ENCODE data around the gene CYTIP. TPM values are rescaled to one million over a fixed set of nuclear protein-coding genes. Genes with fewer than 3 reads are reported as not detected.

The CYTIP gene
- total and polyA plus RNA-seq, 2 of the 4 experiments (the other 2 are of a cell fraction) = not detected

DNA sequence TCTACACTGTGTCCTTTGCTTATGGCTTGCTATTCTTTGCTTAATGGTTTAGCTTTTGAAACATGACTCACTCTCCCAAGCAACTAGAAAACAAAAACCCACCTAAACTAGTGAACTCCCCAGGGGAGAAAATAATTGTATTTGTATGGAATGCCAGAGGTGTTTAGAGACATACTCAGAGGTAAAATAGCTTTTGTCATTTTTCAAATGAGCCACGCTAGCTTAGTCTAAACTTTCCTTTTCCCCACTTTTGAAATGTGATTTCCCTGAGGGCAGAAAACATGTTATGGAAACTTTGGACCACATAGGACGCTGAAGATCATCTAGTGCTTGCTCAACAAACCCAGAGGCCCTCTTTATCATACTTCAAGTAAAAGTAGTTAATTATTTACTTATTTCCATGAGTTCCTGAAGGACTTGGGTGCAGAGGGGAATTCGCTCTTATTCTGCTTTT is 16.5 kb upstream of the CYTIP start:
- no peaks in the 10 kb centered on the region for H3K9me1 ChIP-seq (ENCODE audit: insufficient read depth, low read length)
- CTCF ChIA-PET = interaction anchor here (0.7 kb wide), 1 partner anchor 157 kb away, joined by 3 read pairs; no protein-coding TSS in a partner anchor
- H2AK9ac ChIP-seq (replicated peaks; ENCODE audit: low read depth, low read length, poor library complexity) = no peak overlapping the region
- H3K79me1 ChIP-seq (ENCODE audit: low read depth in 1 of 2, low read length in 2 of 2) = no peaks in the 10 kb centered on the region
- H3K56ac ChIP-seq (ENCODE audit: extremely low read depth, insufficient read depth, low read length) = no peak overlapping the region
- no peaks in the 10 kb centered on the region for H3K27me3 ChIP-seq (ENCODE audit: control insufficient read depth, insufficient read depth, low read length)
- H3K18ac ChIP-seq (ENCODE audit: low read depth, low read length) = no peak overlapping the region
- TF ChIP-seq, protein P1, sequence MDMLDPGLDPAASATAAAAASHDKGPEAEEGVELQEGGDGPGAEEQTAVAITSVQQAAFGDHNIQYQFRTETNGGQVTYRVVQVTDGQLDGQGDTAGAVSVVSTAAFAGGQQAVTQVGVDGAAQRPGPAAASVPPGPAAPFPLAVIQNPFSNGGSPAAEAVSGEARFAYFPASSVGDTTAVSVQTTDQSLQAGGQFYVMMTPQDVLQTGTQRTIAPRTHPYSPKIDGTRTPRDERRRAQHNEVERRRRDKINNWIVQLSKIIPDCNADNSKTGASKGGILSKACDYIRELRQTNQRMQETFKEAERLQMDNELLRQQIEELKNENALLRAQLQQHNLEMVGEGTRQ (IDR thresholded peaks at IDR 0.05; ENCODE audit: low read depth, low read length) = no peak
- TF ChIP-seq MAFK (IDR thresholded peaks at IDR 0.05; ENCODE audit: low read depth, low read length) (no peak), MXI1 (IDR thresholded peaks at IDR 0.05; ENCODE audit: borderline replicate concordance, low read depth, low read length) (no peak), RAD21 (IDR thresholded peaks at IDR 0.05; ENCODE audit: low read length) (no peak), NFE2L2 (IDR thresholded peaks at IDR 0.05; ENCODE audit: low read depth, low read length) (no peak), BHLHE40 (IDR thresholded peaks at IDR 0.05; ENCODE audit: low read depth, low read length) (no peak), SMC3 (IDR thresholded peaks at IDR 0.05; ENCODE audit: low read depth, low read length) (no peak), POLR2A (IDR thresholded peaks at IDR 0.05; ENCODE audit: low read depth, low read length) (no peak), RFX5 (IDR thresholded peaks at IDR 0.05; ENCODE audit: low read depth, low read length) (no peak), FOS (IDR thresholded peaks at IDR 0.05; ENCODE audit: low read depth, low read length) (no peak), CEBPB (IDR thresholded peaks at IDR 0.05; ENCODE audit: low read depth, low read length) (no peak), CHD1 (IDR thresholded peaks at IDR 0.05; ENCODE audit: low read depth, low read length) (no peak), MAZ (IDR thresholded peaks at IDR 0.05; ENCODE audit: borderline replicate concordance, low read depth, low read length) (no peak), RCOR1 (IDR thresholded peaks at IDR 0.05; ENCODE audit: insufficient replicate concordance, low read length) (no peak)
- TF ChIP-seq, protein P2, sequence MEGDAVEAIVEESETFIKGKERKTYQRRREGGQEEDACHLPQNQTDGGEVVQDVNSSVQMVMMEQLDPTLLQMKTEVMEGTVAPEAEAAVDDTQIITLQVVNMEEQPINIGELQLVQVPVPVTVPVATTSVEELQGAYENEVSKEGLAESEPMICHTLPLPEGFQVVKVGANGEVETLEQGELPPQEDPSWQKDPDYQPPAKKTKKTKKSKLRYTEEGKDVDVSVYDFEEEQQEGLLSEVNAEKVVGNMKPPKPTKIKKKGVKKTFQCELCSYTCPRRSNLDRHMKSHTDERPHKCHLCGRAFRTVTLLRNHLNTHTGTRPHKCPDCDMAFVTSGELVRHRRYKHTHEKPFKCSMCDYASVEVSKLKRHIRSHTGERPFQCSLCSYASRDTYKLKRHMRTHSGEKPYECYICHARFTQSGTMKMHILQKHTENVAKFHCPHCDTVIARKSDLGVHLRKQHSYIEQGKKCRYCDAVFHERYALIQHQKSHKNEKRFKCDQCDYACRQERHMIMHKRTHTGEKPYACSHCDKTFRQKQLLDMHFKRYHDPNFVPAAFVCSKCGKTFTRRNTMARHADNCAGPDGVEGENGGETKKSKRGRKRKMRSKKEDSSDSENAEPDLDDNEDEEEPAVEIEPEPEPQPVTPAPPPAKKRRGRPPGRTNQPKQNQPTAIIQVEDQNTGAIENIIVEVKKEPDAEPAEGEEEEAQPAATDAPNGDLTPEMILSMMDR (conservative IDR thresholded peaks at IDR 0.05; ENCODE audit: low read depth, low read length) = no peak
- TF ChIP-seq, protein P3, sequence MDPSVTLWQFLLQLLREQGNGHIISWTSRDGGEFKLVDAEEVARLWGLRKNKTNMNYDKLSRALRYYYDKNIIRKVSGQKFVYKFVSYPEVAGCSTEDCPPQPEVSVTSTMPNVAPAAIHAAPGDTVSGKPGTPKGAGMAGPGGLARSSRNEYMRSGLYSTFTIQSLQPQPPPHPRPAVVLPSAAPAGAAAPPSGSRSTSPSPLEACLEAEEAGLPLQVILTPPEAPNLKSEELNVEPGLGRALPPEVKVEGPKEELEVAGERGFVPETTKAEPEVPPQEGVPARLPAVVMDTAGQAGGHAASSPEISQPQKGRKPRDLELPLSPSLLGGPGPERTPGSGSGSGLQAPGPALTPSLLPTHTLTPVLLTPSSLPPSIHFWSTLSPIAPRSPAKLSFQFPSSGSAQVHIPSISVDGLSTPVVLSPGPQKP (IDR thresholded peaks at IDR 0.05; ENCODE audit: borderline replicate concordance, low read depth, low read length) = no peak
- H2BK5ac ChIP-seq (ENCODE audit: low read depth, low read length, poor library complexity, severe bottlenecking) = no peak overlapping the region
- no CpG with 5 or more reads among the region's 3 CpGs for WGBS, 2 experiments (ENCODE audit: extremely low coverage in 2 of 2, insufficient read length in 1 of 2)
- no peak overlapping the region for H2BK15ac ChIP-seq (ENCODE audit: low read depth, low read length)
- H4K5ac ChIP-seq (ENCODE audit: low read depth, low read length) = no peak overlapping the region
- H3K4me1 ChIP-seq (ENCODE audit: control insufficient read depth, insufficient read depth, low read length) = no peaks in the 10 kb centered on the region
- dilution Hi-C loops (cut with HindIII; ENCODE audit: low sequenced_read_pairs, unreplicated experiment) = no loop called here
- BruUV-seq (replicated peaks) = no TSS peak
- no peak overlapping the region for H3K14ac ChIP-seq (replicated peaks; ENCODE audit: low read depth, low read length)
- no peak overlapping the region for H4K8ac ChIP-seq (ENCODE audit: low read depth in 2 of 2, low read length in 2 of 2)
- DNase-seq (no peak), ATAC-seq (ENCODE audit: low read depth) (no peak)
- H3K27ac ChIP-seq (ENCODE audit: insufficient read depth, low read length) = no peak overlapping the region
- no peaks in the 10 kb centered on the region for H4K20me1 ChIP-seq (ENCODE audit: insufficient read depth, low read length)
- POLR2A ChIA-PET (ENCODE audit: unreplicated experiment) = interaction anchor here (0.6 kb wide), 1 partner anchor 504 kb away, joined by 3 read pairs; no protein-coding TSS in a partner anchor
- no peak overlapping the region for H3K4me3 ChIP-seq (ENCODE audit: insufficient read depth, low read depth, low read length)
- H2AFZ ChIP-seq (replicated peaks; ENCODE audit: low read length, poor library complexity) = no peak overlapping the region
- no peak overlapping the region for H4K91ac ChIP-seq (ENCODE audit: insufficient read depth, low read depth, low read length)
- no peak overlapping the region for H3K4ac ChIP-seq (ENCODE audit: low read depth, low read length)
- no peak overlapping the region for H3K4me2 ChIP-seq (ENCODE audit: low read depth, low read length)
- no peak overlapping the region for H3K23ac ChIP-seq (ENCODE audit: low read depth, low read length)
- no peak overlapping the region for H2BK120ac ChIP-seq (ENCODE audit: low read depth, low read length)
- no peak overlapping the region for H3K9ac ChIP-seq (ENCODE audit: low read depth, low read length)
- H3K9me3 ChIP-seq (ENCODE audit: control insufficient read depth, insufficient read depth, low read length) = no peaks in the 10 kb centered on the region
- H2BK20ac ChIP-seq (ENCODE audit: low read depth, low read length) = no peak overlapping the region
- intact Hi-C loops (cut with micrococcal nuclease) = no loop called here
- no peaks in the 10 kb centered on the region for H3K36me3 ChIP-seq (ENCODE audit: control insufficient read depth, insufficient read depth, low read length)
- H2AK5ac ChIP-seq (ENCODE audit: low read depth, low read length) = no peak overlapping the region
- in situ Hi-C loops (cut with MboI; ENCODE audit: low sequenced_read_pairs) = no loop called here
